HCT116 (cell line): ENCODE results near the gene SLC22A23. TPM values are rescaled to one million over a fixed set of nuclear protein-coding genes. Genes with fewer than 3 reads are reported as not detected.

Source experiments
- ATAC-seq: fragments of 200-7000 bp; cut with Tn5 transposase; 2 replicates; pipeline ENCODE4 v1.9.1; 2020; ENCODE audit warnings: mild to moderate bottlenecking, moderate library complexity
- BruUV-seq: library from RNA; stranded (reverse); fragments of 400-500 nt; replicated peaks from 2 replicates; lab custom pipeline; 2021; lab: Mats Ljungman, UMichigan
- CTCF ChIA-PET: fragments of 300-600 bp; sonication (Branson Sonifier 250); formaldehyde crosslinking; loops from one replicate; lab custom pipeline; 2021; ENCODE audit warnings: antibody characterized with exemption; lab: Charles Lee
- POLR2A ChIA-PET: fragments of 300-600, 350-600 bp; sonication (Branson Sonifier 250); formaldehyde crosslinking; loops from one replicate; lab custom pipeline; 2021; ENCODE audit warnings: antibody characterized with exemption; lab: Charles Lee
- RAD21 ChIA-PET, 2 experiments: fragments of 300-600 bp; sonication (Branson Sonifier 250); formaldehyde crosslinking; loops; one replicate each; lab custom pipeline; 2023; ENCODE audit warnings: low total read pairs in 2 of 2; ENCODE audit not compliant: uncharacterized antibody in 2 of 2, unreplicated experiment in 2 of 2, low non-redundant PET in 1 of 2; lab: Charles Lee
- DNase-seq: peaks from one replicate; pipeline ENCODE4 v3.0.0-alpha.2; 2010; ENCODE audit warnings: low read depth, low spot score
- H2AFZ ChIP-seq: fragments of 200-600 bp; shearing (Covaris generic), sonication (generic); 2 replicates; pipeline ENCODE4 v1.6.1; 2017; ENCODE audit warnings: low read depth, mixed run types, mixed read lengths, antibody characterized with exemption, low read length; ENCODE audit not compliant: poor library complexity, severe bottlenecking
- H3K27ac ChIP-seq: 2 replicates; pipeline ENCODE4 v1.5.1; 2012; ENCODE audit warnings: low read depth, low read length
- H3K27me3 ChIP-seq: fragments of 200-600 bp; sonication (generic); 2 replicates; pipeline ENCODE4 v1.6.1; 2016; ENCODE audit warnings: mixed run types, low read length, mixed read lengths; ENCODE audit not compliant: insufficient read depth
- H3K36me3 ChIP-seq, 2 experiments: fragments of 200-500 bp in 1 of 2; fragments of 200-600 bp in 1 of 2; sonication (Bioruptor generic) in 1 of 2; sonication (generic) in 1 of 2; 2 replicates each; pipeline versions ENCODE4 v1.5.1 to v1.6.1; 2014 to 2016; ENCODE audit warnings: low read length in 2 of 2, inconsistent platforms in 1 of 2, mixed read lengths in 1 of 2, mixed run types in 1 of 2; ENCODE audit not compliant: insufficient read depth in 2 of 2, control insufficient read depth in 1 of 2
- H3K4me1 ChIP-seq, 2 experiments: fragments of 200-600 bp in 1 of 2; sonication (generic) in 1 of 2; 2 replicates each; pipeline versions ENCODE4 v1.5.1 to v1.6.1; 2012 to 2017; ENCODE audit warnings: low read length in 2 of 2, inconsistent platforms in 1 of 2, mild to moderate bottlenecking in 1 of 2, mixed read lengths in 1 of 2, mixed run types in 1 of 2, moderate library complexity in 1 of 2; ENCODE audit not compliant: insufficient read depth in 2 of 2, control insufficient read depth in 1 of 2
- H3K4me2 ChIP-seq: fragments of 200-600 bp; sonication (generic); 2 replicates; pipeline ENCODE4 v1.6.1; 2017; ENCODE audit warnings: mixed run types, low read length, mixed read lengths
- H3K4me3 ChIP-seq, 2 experiments: fragments of 200-600 bp in 1 of 2; sonication (generic) in 1 of 2; replicated peaks in 1 of 2; 2 replicates each; pipeline ENCODE4 v1.5.1; 2011 to 2016; ENCODE audit warnings: low read length in 2 of 2, control low read depth in 1 of 2, low read depth in 1 of 2, mild to moderate bottlenecking in 1 of 2, mixed read lengths in 1 of 2, mixed run types in 1 of 2
- H3K79me2 ChIP-seq: fragments of 200-600 bp; sonication (generic); 2 replicates; pipeline ENCODE4 v1.6.1; 2017; ENCODE audit warnings: mild to moderate bottlenecking, mixed run types, low read length, moderate library complexity, mixed read lengths; ENCODE audit not compliant: insufficient read depth
- H3K9ac ChIP-seq: fragments of 200-600 bp; sonication (generic); 2 replicates; pipeline ENCODE4 v1.6.1; 2016; ENCODE audit warnings: low read length, mixed read lengths
- H3K9me2 ChIP-seq: fragments of 200-600 bp; sonication (generic), shearing (Covaris generic); 2 replicates; pipeline ENCODE4 v1.6.1; 2017; ENCODE audit warnings: mixed run types, mild to moderate bottlenecking, moderate library complexity; ENCODE audit not compliant: insufficient read depth
- H3K9me3 ChIP-seq, 2 experiments: fragments of 200-500 bp in 1 of 2; fragments of 200-600 bp in 1 of 2; sonication (Bioruptor generic) in 1 of 2; sonication (generic) in 1 of 2; 2 replicates each; pipeline ENCODE4 v1.6.1; 2014 to 2017; ENCODE audit warnings: low read length in 2 of 2, mixed read lengths in 2 of 2, inconsistent platforms in 1 of 2, low read depth in 1 of 2, mild to moderate bottlenecking in 1 of 2, mixed run types in 1 of 2, moderate library complexity in 1 of 2; ENCODE audit not compliant: control insufficient read depth in 1 of 2, insufficient read depth in 1 of 2
- H4K20me1 ChIP-seq: fragments of 200-600 bp; sonication (generic), shearing (Covaris generic); 2 replicates; pipeline ENCODE4 v1.6.1; 2017; ENCODE audit warnings: mixed run types, mild to moderate bottlenecking, moderate library complexity; ENCODE audit not compliant: insufficient read depth
- ATF3 ChIP-seq: IDR thresholded peaks from 2 replicates; pipeline ENCODE4 v1.6.1; 2012
- CBX3 ChIP-seq: IDR thresholded peaks from 2 replicates; pipeline ENCODE4 v1.6.1; 2012; ENCODE audit warnings: low read depth
- CEBPB ChIP-seq: IDR thresholded peaks from 2 replicates; pipeline ENCODE4 v1.6.1; 2012; ENCODE audit warnings: low read depth
- CTCF ChIP-seq, 3 experiments: fragments of 200-600 bp in 1 of 3; sonication (generic) in 1 of 3; IDR thresholded peaks in 2 of 3; conservative IDR thresholded peaks in 1 of 3; 2 replicates each; pipeline ENCODE4 v1.5.1; 2012 to 2017; ENCODE audit warnings: low read depth in 2 of 3, low read length in 2 of 3, antibody characterized with exemption in 1 of 3, borderline replicate concordance in 1 of 3, control low read depth in 1 of 3, mild to moderate bottlenecking in 1 of 3, mixed read lengths in 1 of 3, mixed run types in 1 of 3, moderate library complexity in 1 of 3; ENCODE audit not compliant: insufficient read depth in 1 of 3
- EZH2 ChIP-seq: fragments of 200-600 bp; sonication (generic); IDR thresholded peaks from 2 replicates; pipeline ENCODE4 v1.6.1; 2017; ENCODE audit warnings: antibody characterized with exemption, mixed run types
- FOSL1 ChIP-seq: IDR thresholded peaks from 2 replicates; pipeline ENCODE4 v1.6.1; 2012; ENCODE audit warnings: low read depth
- JUND ChIP-seq: IDR thresholded peaks from 2 replicates; pipeline ENCODE4 v1.6.1; 2012
- MAX ChIP-seq: IDR thresholded peaks from 2 replicates; pipeline ENCODE4 v1.6.1; 2012
- POLR2A ChIP-seq: IDR thresholded peaks from 2 replicates; pipeline ENCODE4 v1.7.0; 2011; ENCODE audit warnings: borderline replicate concordance; ENCODE audit not compliant: insufficient read depth, insufficient read length; ENCODE audit errors: extremely low read depth
- POLR2AphosphoS5 ChIP-seq: IDR thresholded peaks from 2 replicates; pipeline ENCODE4 v1.6.1; 2011; ENCODE audit warnings: mild to moderate bottlenecking, low read depth, low read length, moderate library complexity
- REST ChIP-seq: IDR thresholded peaks from 2 replicates; pipeline ENCODE4 v1.6.1; 2012; ENCODE audit warnings: low read depth
- SIN3A ChIP-seq: IDR thresholded peaks from 2 replicates; pipeline ENCODE4 v1.6.1; 2012; ENCODE audit warnings: low read depth
- SP1 ChIP-seq: IDR thresholded peaks from 2 replicates; pipeline ENCODE4 v1.6.1; 2012; ENCODE audit warnings: low read depth
- SRF ChIP-seq: IDR thresholded peaks from 2 replicates; pipeline ENCODE4 v1.6.1; 2012; ENCODE audit warnings: low read depth
- YY1 ChIP-seq: IDR thresholded peaks from 2 replicates; pipeline ENCODE4 v1.6.1; 2011; ENCODE audit warnings: low read length, low read depth, moderate library complexity, mild to moderate bottlenecking; ENCODE audit not compliant: insufficient replicate concordance; ENCODE audit errors: extremely low read depth
- ZBTB33 ChIP-seq: IDR thresholded peaks from 2 replicates; pipeline ENCODE4 v1.6.1; 2011; ENCODE audit warnings: mild to moderate bottlenecking, low read length, moderate library complexity; ENCODE audit not compliant: insufficient replicate concordance; ENCODE audit errors: extremely low read depth
- ZFX ChIP-seq: fragments of 450-650 bp; IDR thresholded peaks from 2 replicates; pipeline ENCODE4 v1.6.1; 2017
- ZNF274 ChIP-seq: fragments of 200-500 bp; sonication (Bioruptor generic); IDR thresholded peaks from 2 replicates; pipeline ENCODE4 v1.6.1; 2014; ENCODE audit warnings: mild to moderate bottlenecking, low read depth, low read length, inconsistent platforms
- intact Hi-C: fragments of 100-400 bp; cut with micrococcal nuclease; formaldehyde crosslinking; loops from 2 replicates; pipeline ENCODE4 v1.10.0; 2022
- total RNA-seq: library from RNA; stranded (reverse); gene quantifications from one replicate; pipeline ENCODE4 v1.2.1, GENCODE V29; 2021; ENCODE audit not compliant: unreplicated experiment

Gene SLC22A23
- total RNA-seq, 1 experiment from 2014 or later = 11.5 TPM

GRCh38 chr6:3334555-3334954 is 122.3 kb downstream of the SLC22A23 start:
- no peak overlapping the region for H3K9ac ChIP-seq
- no TSS peak for BruUV-seq
- no peak overlapping the region for H3K4me2 ChIP-seq
- H3K9me2 ChIP-seq = no peaks in the 10 kb centered on the region
- no peak overlapping the region for H3K27ac ChIP-seq
- H3K9me3 ChIP-seq = no peaks in the 10 kb centered on the region
- no peaks in the 10 kb centered on the region for H4K20me1 ChIP-seq
- H3K36me3 ChIP-seq = no peaks in the 10 kb centered on the region
- no peak overlapping the region for H2AFZ ChIP-seq
- no peak for ATAC-seq
- POLR2A ChIA-PET = no interaction called here
- H3K79me2 ChIP-seq = no peaks in the 10 kb centered on the region
- intact Hi-C loops = no loop called here
- no peak for DNase-seq
- H3K4me3 ChIP-seq = no peak overlapping the region
- H3K4me1 ChIP-seq = peaks cover 19 to 25% of the 10 kb centered on the region in 2 experiments
- TF ChIP-seq JUND (no peak), YY1 (no peak), CBX3 (no peak), ZFX (no peak), POLR2A (no peak), EZH2 (no peak), POLR2AphosphoS5 (no peak), REST (no peak), CTCF (IDR thresholded peaks at IDR 0.05 in 2 of 3, conservative IDR thresholded peaks at IDR 0.05 in 1 of 3; ENCODE audit: borderline replicate concordance in 1 of 3, insufficient read depth in 1 of 3, low read depth in 2 of 3, low read length in 2 of 3) (no peak), SIN3A (no peak), SP1 (no peak), ATF3 (no peak), FOSL1 (no peak), SRF (no peak), CEBPB (no peak), ZBTB33 (no peak), ZNF274 (no peak), MAX (no peak)
- no peaks in the 10 kb centered on the region for H3K27me3 ChIP-seq
- RAD21 ChIA-PET = no interaction called here
- CTCF ChIA-PET = no interaction called here
